IPS-NIHi11 (cell line): ENCODE data around the gene ARHGEF10L.
A peak's percentile ranks its signal among the peaks of the same experiment; 100 is the strongest.
"Not testable (repeated sequence)": the region's sequence is repeated elsewhere in the genome, so short reads cannot be mapped to it uniquely, and the experiment has no call there.

Experiments
- DNase-seq: peaks from one replicate; pipeline ENCODE4 v3.0.0; 2012; ENCODE audit warnings: mixed read lengths, low spot score

The ARHGEF10L gene

GRCh38 chr1:17612831-17613230 lies 73.3 kb downstream of the ARHGEF10L start:
- no peak for DNase-seq

GRCh38 chr1:17614586-17614985 lies 75.1 kb downstream of the ARHGEF10L start:
- no peak for DNase-seq

DNA sequence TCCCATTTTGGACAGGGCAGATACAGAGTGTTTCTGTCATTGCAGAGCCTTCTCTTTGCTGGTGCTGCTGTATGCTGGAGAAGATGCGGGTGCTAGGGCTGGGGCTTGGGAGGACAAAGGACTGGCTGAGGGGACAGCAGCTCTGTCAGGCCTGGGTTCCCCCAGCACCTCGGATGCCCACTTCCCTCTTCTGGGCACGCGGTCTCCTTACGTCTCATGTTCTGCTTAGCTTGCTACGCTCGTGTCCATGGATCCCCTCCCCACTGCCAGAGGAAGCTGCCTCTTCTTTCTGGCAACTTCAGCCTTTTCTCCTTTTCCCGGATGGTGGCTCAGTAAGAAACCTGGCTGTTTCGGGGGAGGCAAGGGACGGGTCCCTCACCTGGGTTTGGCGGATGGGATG lies 75.7 kb downstream of the ARHGEF10L start:
- no peak for DNase-seq

- DNase-seq = no peak
Observed at GRCh38 chr1:17615959-17616358, 76.5 kb downstream of the ARHGEF10L start.

DNA sequence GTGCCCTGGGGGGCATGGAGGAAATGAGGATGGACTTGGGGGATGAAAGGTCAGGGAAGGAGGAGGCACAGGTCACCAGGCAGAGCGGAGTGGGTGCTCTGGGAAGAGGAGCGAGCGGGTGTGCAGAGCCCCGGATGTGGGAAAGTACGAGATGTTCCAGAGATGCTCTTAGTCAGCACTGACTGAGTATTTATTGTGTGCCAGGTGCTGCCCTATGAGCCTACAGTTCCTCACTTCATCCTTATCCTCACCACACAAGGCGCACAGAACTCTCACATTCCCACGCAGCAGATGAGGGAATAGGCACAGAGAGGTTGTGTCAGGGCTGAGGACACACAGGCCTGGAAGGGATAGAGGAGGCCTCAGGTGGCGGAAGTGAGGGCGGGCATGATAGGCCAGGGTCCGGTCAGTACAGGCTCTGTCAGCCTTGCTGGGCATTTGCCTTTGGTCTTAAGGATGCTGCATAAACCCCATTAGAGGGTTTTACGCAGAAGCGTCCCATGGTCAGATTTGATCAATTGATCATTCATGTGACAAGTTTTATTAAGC lies 77.3 kb downstream of the ARHGEF10L start:
- no peak for DNase-seq

GRCh38 chr1:17617787-17618557 lies 78.5 kb downstream of the ARHGEF10L start:
- no peak for DNase-seq

GRCh38 chr1:17618558-17619247 lies 79.2 kb downstream of the ARHGEF10L start:
- DNase-seq = no peak

DNA sequence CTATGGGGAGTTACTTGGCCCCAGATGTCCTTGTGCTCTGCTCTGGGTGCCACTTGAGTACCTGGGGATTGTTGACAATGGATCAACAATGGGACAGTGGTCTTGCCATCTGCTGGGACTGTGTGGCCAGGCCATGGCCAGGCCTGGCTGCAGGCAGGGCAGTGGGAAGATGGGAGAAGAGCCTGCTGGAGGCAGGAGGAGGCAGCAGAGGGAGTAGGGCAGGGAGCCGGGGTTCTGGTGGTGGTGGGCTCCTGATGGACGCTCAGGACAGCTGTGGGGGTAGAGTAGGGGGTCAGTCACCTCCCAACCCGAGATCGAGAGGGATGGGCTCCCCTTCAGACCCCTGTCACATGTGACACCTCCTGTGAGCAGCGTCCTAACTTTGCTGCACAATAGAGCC lies 81.0 kb downstream of the ARHGEF10L start:
- DNase-seq = no peak

GRCh38 chr1:17621691-17622090 lies 82.2 kb downstream of the ARHGEF10L start:
- DNase-seq = no peak

- no peak for DNase-seq
Observed at GRCh38 chr1:17622823-17623222, 83.3 kb downstream of the ARHGEF10L start.

DNA sequence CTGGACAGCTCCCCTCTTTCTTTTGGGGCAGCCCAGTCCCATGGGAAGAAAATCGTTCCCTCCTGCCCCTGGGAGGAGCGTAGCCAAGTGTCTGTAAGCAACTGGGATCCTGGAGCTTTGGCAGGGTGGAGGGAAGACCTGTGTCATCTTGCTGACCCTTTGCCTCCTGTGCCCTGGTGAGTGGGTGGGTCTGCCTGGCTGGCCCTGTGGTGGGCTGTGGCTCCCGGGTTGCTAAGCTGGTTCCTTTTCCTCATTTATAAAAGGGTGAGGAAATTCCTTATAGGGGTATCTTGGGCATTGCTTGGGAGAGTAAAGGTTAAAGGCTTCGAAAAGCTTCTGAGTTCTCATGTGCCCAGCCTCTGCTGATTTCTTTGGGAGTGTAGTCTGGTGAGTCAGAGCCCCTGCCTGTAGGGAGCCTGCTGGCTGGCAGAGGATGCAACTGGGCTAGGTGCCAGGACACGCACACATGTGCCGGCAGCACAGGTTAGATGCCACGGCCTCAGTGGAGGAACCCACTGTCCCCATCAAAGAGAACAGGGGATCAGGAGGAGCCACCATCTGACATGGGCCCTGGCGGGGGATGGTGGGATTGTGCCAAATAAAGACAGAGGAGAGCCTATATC lies 85.2 kb downstream of the ARHGEF10L start:
- DNase-seq = no peak

- DNase-seq = no peak
Observed at GRCh38 chr1:17627239-17628052, 87.9 kb downstream of the ARHGEF10L start.

DNA sequence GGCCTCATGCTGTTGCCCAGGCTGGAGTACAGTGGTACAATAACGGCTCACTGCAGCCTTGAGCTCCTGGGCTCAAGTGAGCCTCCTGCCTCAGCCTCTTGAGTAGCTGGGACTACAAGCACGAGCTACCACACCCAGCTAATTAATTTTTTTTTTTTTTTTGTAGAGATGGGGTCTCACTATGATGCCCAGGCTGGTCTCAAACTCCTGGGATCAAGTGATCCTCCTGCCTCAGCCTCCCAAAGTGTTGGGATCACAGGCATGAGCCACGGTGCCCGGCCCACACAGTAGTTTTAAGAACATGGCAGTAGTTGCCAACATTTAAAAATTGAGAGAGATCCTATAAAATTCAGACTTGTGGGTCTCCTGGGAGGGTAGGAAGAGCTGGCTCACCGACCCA lies 89.5 kb downstream of the ARHGEF10L start:
- not testable (repeated sequence) for DNase-seq

GRCh38 chr1:17629460-17629859 lies 90.0 kb downstream of the ARHGEF10L start:
- DNase-seq = peak; percentile 89

- DNase-seq = no peak
Observed at GRCh38 chr1:17630048-17630830, 90.7 kb downstream of the ARHGEF10L start.

DNA sequence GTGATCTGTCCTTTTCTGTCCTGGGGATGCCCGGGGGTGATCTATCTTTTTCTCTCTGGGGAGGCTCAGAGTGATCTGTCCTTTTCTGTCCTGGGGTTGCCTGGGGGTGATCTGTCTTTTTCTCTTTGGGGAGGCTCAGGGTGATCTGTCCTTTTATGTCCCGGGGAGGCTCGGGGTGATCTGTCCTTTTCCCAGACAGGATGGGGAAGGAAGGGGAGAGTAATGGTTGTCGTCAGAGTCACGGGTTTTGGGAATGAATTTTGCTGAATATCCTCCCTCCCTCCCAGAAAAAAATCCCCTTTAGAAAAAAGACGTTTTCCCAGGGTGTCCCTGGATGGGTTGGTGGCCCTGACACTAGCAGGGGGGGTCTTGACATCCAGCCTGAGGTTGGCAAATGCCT lies 91.5 kb downstream of the ARHGEF10L start:
- DNase-seq = no peak

GRCh38 chr1:17631410-17631809 lies 91.9 kb downstream of the ARHGEF10L start:
- no peak for DNase-seq

GRCh38 chr1:17632106-17632505 lies 92.6 kb downstream of the ARHGEF10L start:
- DNase-seq = no peak

DNA sequence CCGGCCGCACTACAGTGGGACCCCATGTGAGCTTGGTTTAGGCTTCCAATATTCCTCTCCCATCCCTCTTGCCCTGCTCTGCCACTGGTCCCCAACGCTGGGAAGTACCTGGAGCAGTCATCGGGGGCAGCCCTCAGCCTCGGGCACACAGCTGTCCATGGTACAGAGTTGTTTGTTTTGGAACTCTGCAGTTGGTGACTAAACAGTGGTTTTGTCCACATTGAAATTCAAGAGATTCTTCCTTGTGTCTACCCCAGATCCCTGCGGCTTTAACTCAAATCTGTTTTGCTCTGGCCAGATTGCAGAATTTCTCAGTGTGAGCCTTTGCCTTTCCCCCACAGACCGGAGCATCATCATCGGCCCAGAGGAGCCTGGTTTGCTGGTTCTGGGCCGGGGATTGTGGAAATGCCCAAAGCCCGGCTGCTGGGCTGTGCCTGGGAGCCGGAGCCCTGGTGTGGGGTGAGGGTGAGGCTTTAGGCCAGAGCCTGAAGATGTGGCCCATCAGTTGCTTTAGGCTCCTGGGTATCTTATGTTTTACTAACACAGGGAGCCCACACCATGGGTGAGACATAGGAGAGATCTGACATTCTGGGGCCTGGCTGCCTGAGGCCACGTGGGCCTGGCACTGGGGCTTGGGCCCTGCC lies 93.2 kb downstream of the ARHGEF10L start:
- DNase-seq = no peak

DNA sequence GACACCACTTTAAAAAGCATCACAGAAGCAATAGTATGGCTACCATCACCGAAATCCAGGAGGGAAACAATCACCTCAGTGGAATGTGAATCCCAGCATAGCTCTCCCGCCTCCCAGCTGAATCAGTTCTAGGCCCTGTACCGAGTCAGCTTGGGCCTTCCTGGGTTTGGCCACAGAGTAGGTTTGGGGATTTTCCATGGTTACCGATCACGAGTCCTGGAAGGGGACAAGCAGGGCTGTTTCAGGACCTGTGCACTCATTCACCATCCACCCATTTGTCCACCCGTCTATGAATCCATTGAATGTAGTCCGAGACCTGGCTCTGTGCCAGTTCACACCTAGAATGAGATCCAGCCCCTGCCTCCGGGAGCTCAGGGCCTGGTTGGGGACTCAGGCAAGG lies 94.2 kb downstream of the ARHGEF10L start:
- no peak for DNase-seq

GRCh38 chr1:17635276-17635675 lies 95.8 kb downstream of the ARHGEF10L start:
- no peak for DNase-seq
